HepG2 (cell line): Measurements from ENCODE around the gene GADD45A.

Experiments
- ETV6 ChIP-seq: sonication (generic); formaldehyde crosslinking; conservative IDR thresholded peaks from 2 replicates; pipeline ENCODE4 v1.4.0; 2020; ENCODE audit warnings: missing genetic modification reagents
- HOXA9 ChIP-seq: sonication (generic); formaldehyde crosslinking; IDR thresholded peaks from 2 replicates; pipeline ENCODE4 v1.8.1; 2022; ENCODE audit warnings: missing genetic modification reagents, mild to moderate bottlenecking, moderate library complexity, borderline replicate concordance
- POLR2A ChIP-seq, 2 experiments: IDR thresholded peaks; 2 replicates each; pipeline ENCODE4 v1.6.1; 2011; ENCODE audit warnings: low read depth in 2 of 2, low read length in 2 of 2, mild to moderate bottlenecking in 1 of 2, moderate library complexity in 1 of 2; ENCODE audit not compliant: insufficient read depth in 1 of 2
- ZFP36L2 ChIP-seq: sonication (generic); formaldehyde crosslinking; IDR thresholded peaks from 2 replicates; pipeline ENCODE4 v1.4.0; 2020; ENCODE audit warnings: missing genetic modification reagents
- TF ChIP-seq, protein P1 (sequence below): IDR thresholded peaks from 2 replicates; pipeline ENCODE4 v1.6.1; 2016; ENCODE audit warnings: missing compliant biosample characterization, missing genetic modification reagents, borderline replicate concordance

DNA sequence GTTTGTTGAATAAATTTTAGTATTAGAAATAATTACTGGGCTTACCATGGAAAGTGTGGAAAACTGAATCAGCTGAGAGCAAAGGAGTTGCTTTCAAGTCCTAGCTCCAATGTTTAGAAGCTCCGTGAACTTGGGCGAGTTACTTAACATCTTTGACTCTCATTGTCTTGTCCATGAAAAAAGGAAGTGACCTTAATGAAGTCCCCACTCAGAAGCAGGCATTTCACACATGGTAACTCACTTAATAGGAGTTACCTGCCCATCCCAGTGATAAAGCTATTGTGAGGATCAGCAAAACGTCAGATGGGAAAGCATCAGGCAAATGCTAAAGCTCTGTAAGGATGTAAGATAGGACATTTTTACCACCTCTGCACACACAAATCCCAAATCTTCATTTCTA lies 34.0 kb upstream of the GADD45A start:
- TF ChIP-seq, protein P1, sequence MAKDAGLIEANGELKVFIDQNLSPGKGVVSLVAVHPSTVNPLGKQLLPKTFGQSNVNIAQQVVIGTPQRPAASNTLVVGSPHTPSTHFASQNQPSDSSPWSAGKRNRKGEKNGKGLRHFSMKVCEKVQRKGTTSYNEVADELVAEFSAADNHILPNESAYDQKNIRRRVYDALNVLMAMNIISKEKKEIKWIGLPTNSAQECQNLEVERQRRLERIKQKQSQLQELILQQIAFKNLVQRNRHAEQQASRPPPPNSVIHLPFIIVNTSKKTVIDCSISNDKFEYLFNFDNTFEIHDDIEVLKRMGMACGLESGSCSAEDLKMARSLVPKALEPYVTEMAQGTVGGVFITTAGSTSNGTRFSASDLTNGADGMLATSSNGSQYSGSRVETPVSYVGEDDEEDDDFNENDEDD (CRISPR knock-in tag) = no peak
- TF ChIP-seq ZFP36L2 (CRISPR knock-in tag) = no peak
- TF ChIP-seq HOXA9 (CRISPR knock-in tag) = no peak
- TF ChIP-seq POLR2A (IDR thresholded peaks at IDR 0.05; ENCODE audit: insufficient read depth in 1 of 2, low read depth in 2 of 2, low read length in 2 of 2) = no peak
- TF ChIP-seq ETV6 (CRISPR knock-in tag) = no peak
